ENCODE results near the gene CHST9. TPM values are rescaled to one million over a fixed set of nuclear protein-coding genes. Genes with fewer than 3 reads are reported as not detected.
"Not testable (repeated sequence)": the region's sequence is repeated elsewhere in the genome, so short reads cannot be mapped to it uniquely, and the experiment has no call there.

Gene CHST9
- total RNA-seq, 1 donor from 2014 or later, result 2.1 TPM

DNA sequence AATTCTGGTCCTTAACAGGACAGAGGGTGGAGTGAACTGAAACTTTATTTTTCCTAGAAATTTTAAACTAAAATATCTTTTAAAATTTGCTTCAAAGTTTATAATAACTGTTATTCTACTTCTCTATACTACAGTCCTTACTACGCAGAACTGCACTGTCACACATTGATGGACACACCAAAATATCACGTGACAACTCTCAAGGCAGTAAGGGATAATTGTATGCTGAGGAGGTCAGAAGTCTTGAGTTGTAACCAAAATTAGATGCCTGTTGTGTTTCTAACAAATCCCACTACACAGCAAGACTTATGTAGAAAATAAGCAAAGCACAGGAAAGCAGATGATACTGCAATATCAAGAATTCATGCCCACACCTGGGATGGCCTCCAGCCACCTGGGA lies 76.3 kb downstream of the CHST9 start:
- H3K4me3 ChIP-seq (ENCODE audit: low read depth, low read length), result no peak overlapping the region
- DNase-seq (ENCODE audit: low read depth), result no peak
- TF ChIP-seq, protein P1, sequence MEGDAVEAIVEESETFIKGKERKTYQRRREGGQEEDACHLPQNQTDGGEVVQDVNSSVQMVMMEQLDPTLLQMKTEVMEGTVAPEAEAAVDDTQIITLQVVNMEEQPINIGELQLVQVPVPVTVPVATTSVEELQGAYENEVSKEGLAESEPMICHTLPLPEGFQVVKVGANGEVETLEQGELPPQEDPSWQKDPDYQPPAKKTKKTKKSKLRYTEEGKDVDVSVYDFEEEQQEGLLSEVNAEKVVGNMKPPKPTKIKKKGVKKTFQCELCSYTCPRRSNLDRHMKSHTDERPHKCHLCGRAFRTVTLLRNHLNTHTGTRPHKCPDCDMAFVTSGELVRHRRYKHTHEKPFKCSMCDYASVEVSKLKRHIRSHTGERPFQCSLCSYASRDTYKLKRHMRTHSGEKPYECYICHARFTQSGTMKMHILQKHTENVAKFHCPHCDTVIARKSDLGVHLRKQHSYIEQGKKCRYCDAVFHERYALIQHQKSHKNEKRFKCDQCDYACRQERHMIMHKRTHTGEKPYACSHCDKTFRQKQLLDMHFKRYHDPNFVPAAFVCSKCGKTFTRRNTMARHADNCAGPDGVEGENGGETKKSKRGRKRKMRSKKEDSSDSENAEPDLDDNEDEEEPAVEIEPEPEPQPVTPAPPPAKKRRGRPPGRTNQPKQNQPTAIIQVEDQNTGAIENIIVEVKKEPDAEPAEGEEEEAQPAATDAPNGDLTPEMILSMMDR (conservative IDR thresholded peaks at IDR 0.05; ENCODE audit: low read depth, low read length), result no peak

DNA sequence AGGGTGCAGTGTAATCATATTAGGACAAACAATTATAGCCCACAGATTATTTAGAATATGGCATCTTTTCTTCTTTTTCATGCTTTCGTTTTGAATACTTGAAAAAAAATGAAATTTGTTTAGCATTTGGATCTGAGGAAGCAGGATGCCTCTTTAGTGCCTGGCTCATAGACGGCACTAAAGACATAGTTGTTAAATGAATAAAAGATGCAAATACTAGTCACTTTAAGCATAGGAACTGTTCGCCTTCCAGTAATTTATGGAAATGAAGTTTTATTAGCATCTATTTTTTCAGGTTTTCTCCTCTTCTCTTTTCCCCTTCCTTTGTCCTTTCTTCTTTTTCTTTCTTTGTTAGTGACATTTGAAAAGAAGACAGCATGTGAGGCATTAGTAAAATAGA lies 80.4 kb downstream of the CHST9 start:
- DNase-seq (ENCODE audit: low read depth), result no peak
- TF ChIP-seq, protein P1 (conservative IDR thresholded peaks at IDR 0.05; ENCODE audit: low read depth, low read length), result no peak
- no peak overlapping the region for H3K4me3 ChIP-seq (ENCODE audit: low read depth, low read length)

DNA sequence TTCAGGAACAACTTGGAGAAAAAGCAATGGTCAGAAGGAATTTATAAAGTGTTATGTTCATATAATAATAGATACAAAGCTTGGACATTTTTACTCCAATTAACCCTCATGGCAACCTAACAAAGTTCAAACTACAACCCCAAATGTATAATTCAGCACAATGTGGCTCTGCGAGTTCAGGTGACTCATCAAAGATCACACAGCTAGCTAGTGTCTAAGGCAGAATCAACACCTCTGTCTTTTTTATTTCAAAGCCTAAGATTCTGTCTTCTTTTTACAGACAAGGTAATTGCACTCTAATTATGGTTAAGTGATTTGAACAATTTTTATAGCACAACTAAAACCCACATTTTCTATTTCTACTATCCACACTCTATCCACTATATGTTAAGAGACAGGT lies 90.5 kb downstream of the CHST9 start:
- DNase-seq (ENCODE audit: low read depth), result no peak
- TF ChIP-seq, protein P1 (conservative IDR thresholded peaks at IDR 0.05; ENCODE audit: low read depth, low read length), result no peak
- H3K4me3 ChIP-seq (ENCODE audit: low read depth, low read length), result no peak overlapping the region

DNA sequence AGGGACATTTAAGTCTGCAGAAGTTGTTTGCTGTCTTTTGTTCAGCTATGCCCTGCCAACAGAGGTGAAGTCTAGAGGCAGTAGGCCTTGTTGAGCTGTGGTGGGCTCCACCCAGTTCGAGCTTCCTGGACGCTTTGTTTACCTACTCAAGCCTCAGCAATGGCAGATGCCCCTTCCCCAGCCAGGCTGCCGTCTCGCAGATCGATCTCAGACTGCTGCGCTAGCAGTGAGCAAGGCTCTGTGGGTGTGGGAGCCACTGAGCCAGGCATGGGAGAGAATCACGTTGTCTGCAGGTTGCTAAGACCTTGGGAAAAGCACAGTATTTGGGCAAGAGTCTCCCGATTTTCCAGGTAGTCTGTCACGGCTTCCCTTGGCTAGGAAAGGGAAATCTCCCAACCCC lies 91.8 kb downstream of the CHST9 start:
- not testable (repeated sequence) for H3K4me3 ChIP-seq (ENCODE audit: low read depth, low read length); DNase-seq (ENCODE audit: low read depth)

DNA sequence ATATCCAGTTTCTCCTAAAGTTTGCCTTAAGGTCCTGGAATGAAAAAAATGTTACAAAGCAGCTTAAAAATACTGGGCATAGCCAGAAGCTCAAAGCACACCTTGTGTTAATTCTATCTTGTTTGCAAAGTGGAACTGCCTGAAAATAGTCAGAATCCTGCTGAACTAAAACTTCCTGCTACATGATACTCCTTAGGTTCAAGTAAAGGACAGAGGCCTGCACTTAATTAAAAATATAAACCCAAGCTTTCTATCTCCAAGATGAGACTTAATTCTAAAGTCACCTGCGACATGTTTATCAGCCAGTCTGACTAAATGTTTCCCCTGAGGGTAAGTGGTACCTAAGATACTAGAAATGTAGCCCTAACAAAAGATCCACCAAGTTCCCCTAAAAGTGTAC lies 103.4 kb downstream of the CHST9 start:
- TF ChIP-seq, protein P1 (conservative IDR thresholded peaks at IDR 0.05; ENCODE audit: low read depth, low read length), result no peak
- no peak for DNase-seq (ENCODE audit: low read depth)
- no peak overlapping the region for H3K4me3 ChIP-seq (ENCODE audit: low read depth, low read length)

DNA sequence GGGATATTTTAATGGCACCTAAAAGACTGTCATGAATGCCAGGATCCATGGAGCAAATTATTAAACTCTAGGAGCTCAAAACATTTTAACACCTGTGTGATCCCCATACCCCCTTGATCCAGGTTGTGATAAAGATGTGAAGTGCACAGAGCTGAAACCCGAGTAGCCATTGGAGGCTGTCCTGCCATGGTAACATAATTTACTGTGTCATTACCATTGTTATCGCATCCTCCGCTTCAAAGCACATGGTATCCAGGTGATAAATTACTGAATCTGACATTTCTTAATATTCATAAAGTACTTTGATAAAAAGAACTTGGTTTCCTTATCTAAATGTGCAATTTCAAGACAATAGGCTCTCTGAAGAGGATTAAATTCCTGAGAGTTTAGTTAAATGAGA lies 109.3 kb downstream of the CHST9 start:
- TF ChIP-seq, protein P1 (conservative IDR thresholded peaks at IDR 0.05; ENCODE audit: low read depth, low read length), result no peak
- no peak overlapping the region for H3K4me3 ChIP-seq (ENCODE audit: low read depth, low read length)
- DNase-seq (ENCODE audit: low read depth), result no peak

DNA sequence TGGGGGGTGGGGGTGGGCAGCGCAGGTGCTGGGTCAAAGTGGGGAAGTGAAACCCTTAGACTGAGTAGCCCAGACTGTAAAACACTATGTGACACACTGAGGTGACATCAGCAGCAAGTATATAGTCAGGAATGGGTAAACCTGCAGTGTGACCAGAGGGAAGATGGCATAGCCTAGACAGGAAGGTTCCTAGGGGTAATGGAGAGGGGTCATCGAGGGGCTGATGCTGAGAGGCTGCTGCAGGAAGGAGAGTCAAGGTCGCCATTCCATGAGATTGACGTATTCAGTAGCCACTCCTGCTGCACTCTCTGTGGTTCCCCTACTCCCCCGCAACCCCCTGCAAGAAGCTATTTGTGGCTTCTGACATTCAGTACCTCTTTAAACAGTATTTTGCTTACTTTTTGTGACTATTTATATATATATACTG lies 111.7 kb downstream of the CHST9 start:
- TF ChIP-seq, protein P1 (conservative IDR thresholded peaks at IDR 0.05; ENCODE audit: low read depth, low read length), result no peak
- no peak for DNase-seq (ENCODE audit: low read depth)
- no peak overlapping the region for H3K4me3 ChIP-seq (ENCODE audit: low read depth, low read length)

DNA sequence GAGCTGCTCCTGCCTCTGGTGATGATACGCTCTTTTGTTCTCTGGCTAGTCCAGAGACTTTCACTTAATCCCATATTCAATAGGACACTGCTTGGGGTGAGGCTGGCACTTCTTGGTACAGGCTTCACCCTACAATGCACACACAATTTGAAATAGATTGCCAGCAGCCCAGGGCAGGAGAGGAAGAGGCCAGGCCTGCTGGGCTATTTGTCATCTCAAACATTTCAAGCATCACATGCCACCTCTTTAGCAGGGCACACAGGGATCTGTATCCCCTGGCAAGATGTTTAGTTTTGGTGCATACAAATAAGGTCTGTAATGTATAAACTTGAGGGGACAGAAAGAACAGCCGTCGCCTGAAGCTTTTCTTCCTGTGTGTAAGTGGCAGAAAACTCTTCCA lies 120.4 kb downstream of the CHST9 start:
- TF ChIP-seq, protein P1 (conservative IDR thresholded peaks at IDR 0.05; ENCODE audit: low read depth, low read length), result no peak
- no peak for DNase-seq (ENCODE audit: low read depth)
- no peak overlapping the region for H3K4me3 ChIP-seq (ENCODE audit: low read depth, low read length)

Data from epithelial cell of proximal tubule (primary cell).